ENCODE measurements around the gene BAZ1A.
"Not testable (repeated sequence)": the region's sequence is repeated elsewhere in the genome, so short reads cannot be mapped to it uniquely, and the experiment has no call there.

BAZ1A gene

DNA sequence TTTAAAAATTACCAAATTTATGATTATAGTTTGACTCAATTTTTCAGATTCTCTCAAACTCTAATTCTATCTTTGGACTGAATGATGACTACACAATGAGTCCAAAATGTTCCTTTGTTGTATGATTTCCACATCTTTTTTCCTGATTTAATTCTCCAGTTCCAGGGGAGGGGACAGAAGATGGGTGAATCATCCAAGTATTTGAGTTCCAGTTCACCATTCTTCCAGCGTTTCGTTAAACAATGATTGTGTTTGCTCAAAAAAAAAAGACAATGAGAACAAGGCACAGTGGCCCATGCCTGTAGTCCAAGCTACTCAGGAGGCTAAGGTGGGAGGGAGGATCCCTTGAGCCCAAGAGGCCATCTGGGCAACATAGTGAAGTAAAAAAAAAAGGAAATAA is 23.8 kb downstream of the BAZ1A start:
- DNase-seq = peak in 2 of 3 donors; percentile 51 to 52

DNA sequence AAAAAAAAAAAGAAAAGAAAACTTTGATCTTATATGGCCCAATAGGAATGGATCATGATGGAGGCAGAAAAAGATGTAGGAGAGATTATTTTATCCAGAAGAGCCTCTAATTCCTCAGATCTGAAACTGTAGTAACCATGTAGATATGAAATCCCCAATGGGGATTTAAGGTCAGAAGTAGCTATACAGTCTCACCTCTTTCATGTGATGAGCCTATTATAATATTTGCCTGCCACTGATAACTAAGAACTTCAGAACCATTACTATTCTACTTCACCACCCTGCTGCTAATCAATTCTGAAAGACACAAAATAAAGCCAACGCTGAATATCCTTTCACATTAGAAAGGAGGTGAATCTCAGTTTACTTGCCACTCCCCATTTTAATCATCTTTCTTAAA is 29.3 kb downstream of the BAZ1A start:
- DNase-seq = no peak

DNA sequence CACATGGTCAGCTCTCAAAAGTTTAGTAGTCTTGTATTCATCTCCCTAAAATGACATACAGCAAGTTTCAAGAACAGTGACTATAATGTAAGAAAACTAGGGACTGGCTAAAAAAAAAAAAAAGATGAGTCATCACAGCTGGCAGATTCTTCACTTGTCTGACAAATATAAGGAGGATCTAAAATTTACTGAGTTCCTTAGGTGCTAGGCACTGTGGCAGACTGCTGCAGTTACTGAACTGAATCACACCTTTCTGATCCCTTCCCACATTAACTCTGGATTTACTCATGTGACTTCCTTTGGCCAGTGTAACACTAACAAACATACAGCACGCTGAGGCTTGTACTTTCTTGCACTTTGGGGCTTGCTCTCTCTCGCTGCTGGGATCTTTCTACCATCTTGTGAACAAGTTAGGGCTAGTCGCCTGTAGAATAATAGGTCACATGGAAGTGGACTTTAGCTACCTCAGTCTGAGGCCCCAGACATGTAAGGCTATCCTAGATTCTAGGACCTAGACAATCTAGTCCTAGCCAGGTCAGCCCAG is 32.1 kb downstream of the BAZ1A start:
- peak; percentile 45 to 89 (median 73) for DNase-seq

DNA sequence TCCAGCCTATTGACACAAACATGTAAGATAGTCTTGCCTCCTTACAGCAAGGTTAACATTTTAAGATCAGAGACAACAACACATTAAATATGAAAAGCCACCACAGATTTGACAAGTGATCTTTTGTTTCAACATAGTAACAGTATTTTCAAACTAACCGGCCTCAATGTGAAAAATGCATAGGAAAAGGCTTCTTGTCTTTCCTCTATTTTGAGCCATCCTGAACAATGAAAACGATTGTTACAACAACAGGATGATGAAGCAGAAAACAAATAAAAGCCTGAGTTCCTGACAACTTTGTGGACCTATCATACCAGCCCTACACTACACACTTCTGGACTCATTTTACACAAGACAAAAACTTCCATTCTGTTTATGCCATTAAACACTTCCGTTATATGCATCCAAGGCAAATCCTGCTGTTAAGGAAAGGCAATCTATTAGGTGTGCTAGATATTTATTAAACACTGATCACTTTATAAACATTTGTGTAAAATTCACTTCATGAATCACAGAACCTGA is 37.3 kb downstream of the BAZ1A start:
- no peak for DNase-seq

GRCh38 chr14:34835312-34835711 is 39.8 kb downstream of the BAZ1A start:
- no peak for DNase-seq

DNA sequence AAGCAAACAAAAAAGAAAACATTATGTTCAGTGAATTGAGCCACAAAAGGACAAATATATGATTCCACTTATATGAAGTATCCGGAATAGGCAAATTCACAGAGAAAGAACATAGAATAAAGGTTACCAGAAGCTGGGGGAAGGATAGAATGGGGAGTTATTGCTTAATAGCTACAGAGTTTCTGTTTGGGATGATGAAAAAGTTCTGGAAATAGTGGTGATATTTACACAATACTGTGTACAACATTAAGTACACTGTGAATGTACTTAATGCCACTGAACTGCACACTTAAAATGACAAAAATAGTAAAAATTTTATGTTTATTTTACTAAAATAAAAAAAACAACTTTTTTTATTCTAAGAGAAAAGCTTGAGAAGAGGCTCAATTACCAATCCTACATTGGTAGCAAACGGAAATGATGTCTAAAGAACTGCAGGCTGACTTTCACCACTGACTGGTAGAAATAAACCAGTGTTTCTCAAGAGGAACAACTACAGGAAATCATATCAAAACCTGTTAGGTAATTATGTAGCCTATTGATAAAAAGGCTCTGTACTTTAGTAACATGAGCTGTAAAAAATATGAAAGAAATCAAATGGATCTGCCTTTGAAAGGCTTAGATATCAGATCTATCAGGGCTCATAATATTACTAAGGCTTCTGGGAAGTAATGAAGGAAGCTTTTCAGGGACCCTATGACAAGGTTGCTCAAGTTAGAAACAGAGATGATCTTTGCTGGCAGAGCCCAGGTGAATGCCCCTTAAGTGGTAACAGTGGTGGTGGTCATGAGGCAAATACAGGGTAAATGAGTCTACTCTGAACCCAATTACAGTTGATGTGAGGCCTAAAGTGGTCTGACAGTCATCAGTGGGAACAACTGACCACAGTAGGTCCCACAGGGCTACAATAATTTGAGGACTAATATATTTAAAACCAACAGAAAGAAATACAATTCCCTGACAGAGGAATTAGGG is 41.3 kb downstream of the BAZ1A start:
- DNase-seq = peak; percentile 50 to 78 (median 74)

DNA sequence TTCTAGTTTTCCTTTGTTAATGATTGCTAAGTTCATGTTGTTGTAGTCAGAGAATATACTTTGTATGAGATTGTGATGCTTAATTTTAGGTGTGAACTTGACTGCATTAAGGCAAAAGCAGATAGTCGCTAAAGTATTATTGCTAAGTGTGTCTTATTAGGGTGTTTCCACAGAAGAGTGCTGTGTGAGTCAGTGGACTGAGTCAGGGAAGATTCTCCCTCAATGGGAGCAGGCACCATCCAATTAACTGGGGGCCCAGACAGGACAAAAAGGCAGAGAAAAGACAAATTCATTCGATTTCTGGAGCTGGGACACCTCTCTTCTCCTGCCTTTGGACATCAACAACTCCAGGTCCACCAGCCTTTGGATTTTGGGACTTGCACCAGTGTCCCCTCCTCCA is 48.5 kb downstream of the BAZ1A start:
- DNase-seq = peak; percentile 47 to 68 (median 53)

GRCh38 chr14:34824826-34825225 is 50.3 kb downstream of the BAZ1A start:
- DNase-seq = no peak

GRCh38 chr14:34824256-34824655 is 50.9 kb downstream of the BAZ1A start:
- DNase-seq = no peak

GRCh38 chr14:34817768-34818167 is 57.4 kb downstream of the BAZ1A start:
- DNase-seq = no peak

DNA sequence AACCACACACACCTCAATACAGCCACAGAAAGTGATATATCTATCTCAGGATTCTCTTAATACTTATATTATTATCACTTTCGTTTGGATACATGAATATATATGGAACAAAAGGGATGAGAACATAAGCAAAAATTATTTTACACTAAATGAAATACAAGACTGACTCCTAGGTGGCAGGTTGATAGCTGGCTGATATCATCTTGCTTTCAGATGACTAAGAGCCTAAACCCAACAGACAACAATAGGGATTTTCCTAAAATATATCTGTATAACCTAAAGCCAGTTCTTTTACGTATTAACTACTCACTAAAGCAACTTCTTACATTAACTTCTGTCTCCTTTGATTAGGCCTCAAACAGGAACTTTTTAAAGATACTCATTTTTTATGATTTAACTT is 65.1 kb downstream of the BAZ1A start:
- no peak for DNase-seq

GRCh38 chr14:34806257-34806656 is 68.9 kb downstream of the BAZ1A start:
- DNase-seq = no peak

- no peak for DNase-seq
Observed at GRCh38 chr14:34804933-34805332, 70.2 kb downstream of the BAZ1A start.

DNA sequence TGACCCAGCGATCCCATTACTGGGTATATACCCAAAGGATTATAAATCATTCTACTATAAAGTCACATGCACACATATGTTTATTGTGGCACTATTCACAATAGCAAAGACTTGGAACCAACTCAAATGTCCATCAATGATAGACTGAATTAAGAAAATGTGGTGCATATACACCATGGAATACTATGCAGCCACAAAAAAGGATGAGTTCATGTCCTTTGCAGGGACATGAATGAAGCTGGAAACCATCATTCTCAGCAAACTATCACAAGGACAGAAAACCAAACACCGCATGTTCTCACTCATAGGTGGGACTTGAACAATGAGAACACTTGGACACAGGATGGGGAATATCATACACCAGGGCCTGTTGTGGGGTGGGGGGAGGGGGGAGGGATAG is 76.3 kb downstream of the BAZ1A start:
- not testable (repeated sequence) for DNase-seq

- no peak for DNase-seq
Observed at GRCh38 chr14:34797747-34798583, 77.2 kb downstream of the BAZ1A start.

DNA sequence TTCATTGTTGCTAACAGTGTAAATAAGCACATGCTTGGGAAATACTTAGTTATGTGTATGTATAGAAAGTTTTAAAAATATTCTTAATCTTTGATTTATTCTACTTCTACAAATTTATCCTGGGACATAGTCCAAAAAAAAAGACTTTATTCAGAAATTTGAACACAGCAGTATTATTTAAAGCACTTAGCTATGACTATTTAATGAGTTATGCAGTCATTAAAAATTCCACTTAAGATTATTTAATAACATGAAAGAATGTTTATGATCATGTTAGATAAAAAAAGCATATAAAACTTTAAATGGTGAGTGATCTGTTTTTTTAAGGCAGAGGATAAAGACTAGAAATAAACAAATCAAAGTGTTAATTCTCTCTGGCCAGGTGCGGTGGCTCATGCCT is 78.3 kb downstream of the BAZ1A start:
- no peak for DNase-seq

- DNase-seq = no peak
Observed at GRCh38 chr14:34794941-34795340, 80.2 kb downstream of the BAZ1A start.

- no peak for DNase-seq
Observed at GRCh38 chr14:34794217-34794616, 80.9 kb downstream of the BAZ1A start.

DNA sequence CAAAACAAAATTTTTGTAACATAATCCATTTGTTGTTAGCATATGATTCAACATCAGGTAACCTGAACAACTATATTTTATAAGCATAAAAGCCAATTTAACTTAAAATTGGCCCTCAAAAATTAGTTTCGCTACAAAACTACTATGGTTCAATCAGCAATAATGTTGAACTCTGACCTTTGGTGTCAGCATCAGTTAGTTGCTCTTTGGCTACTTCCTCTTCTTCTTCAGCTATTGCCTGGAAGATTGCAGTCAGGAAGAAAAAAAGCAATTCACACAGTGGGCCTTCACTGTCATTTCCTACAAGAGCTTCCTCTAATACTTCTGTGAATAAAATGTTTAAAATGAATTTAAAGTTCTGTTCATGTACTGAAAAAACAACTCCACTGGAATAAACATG is 82.6 kb downstream of the BAZ1A start:
- DNase-seq = peak; percentile 32 to 63 (median 51)

DNA sequence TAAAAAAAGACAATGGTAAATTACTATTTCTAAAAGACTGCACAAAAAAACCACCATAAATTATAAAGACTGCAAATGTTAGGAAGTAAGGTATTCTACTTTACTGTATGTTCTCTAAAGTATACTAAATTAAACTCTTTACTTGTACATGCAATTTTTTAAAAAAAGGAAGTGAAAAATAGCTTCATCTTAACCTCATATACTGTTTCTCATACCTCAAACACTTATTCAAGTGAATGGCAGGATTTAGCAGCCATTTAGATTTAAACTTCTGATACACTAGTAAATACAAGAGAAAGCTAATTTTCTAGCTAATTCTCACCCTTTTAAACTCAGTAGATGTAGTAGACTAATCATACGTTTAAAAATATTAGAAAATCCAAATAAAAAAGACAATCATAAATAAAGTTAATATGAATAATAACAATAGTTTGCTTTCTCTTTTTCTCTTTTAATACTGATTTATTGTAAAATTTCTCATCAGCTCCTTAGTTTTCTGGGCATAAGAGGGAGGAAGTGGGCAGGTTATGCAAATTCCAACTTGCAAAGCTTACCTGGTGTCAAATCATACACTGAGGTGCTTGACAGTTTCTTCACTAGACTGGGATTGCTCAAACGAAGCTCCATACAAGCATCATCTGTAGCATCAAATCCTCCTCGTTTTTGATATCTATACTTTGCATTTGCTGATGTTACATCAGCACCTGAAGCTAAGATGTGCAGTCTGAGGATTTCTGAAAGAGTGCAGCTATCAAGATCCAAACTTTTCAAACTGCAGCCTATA is 89.7 kb downstream of the BAZ1A start:
- no peak for DNase-seq

DNA sequence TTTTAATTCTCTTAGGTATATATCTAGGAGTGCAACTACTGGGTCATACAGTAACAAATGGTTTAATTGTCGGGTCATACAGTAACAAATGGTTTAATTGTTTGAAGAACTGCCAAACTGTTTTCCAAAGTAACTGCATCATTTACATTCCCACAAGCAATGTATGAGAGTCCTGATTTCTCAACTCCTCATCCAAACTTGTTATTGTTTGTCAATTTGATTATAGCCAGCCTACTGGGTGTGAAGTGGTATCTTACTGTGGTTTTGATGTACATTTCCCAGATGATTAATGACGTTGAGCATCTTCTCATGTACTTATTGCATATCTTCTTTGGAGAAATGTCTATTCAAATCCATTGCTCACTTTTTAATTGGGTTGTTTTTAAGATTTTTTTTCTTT is 93.1 kb downstream of the BAZ1A start:
- no peak for DNase-seq

DNA sequence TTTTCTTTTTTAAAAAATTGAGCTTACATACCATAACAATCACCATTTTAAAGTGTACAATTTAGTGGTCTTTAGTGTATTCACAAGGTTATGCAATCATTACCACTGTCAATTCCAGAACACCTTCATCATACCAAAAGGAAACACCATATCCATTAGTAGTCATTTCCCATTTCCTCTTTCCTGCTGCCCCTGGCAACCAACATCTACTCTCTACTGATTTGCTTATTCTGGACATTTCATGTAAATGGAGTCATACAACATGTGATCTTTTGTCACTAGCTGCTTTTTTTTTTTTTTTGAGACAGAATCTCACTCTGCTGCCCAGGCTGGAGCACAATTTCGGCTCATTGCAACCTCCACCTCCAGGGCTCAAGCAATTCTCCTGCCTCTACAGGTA is 93.9 kb downstream of the BAZ1A start:
- peak; percentile 79 to 95 (median 92) for DNase-seq
